ENCODE measurements around the gene SREBF1. TPM values are rescaled to one million over a fixed set of nuclear protein-coding genes. Genes with fewer than 3 reads are reported as not detected.
A peak's percentile ranks its signal among the peaks of the same experiment; 100 is the strongest.

Gene SREBF1
- polyA plus RNA-seq, 1 of the 3 experiments (the other 2 are of a cell fraction): 20.4 TPM

GRCh38 chr17:17827826-17828621 lies 8.8 kb downstream of the SREBF1 start:
- CTCF ChIA-PET: interaction anchor here (1.2 to 4.1 kb wide), 4 partner anchors 13 to 32 kb away, joined by 3 to 20 read pairs (median 9); no protein-coding TSS in a partner anchor
- POLR2A ChIA-PET: interaction anchor here (0.7 to 5.9 kb wide), 2 partner anchors 9 to 32 kb away, joined by 3 to 44 read pairs; partner anchors contain the start of gene SREBF1
- 86% methylated on average over 10 of the region's 13 CpGs for WGBS (ENCODE audit: low lambda C conversion rate)

More at GRCh38 chr17:17827826-17828621, 8.8 kb downstream of the SREBF1 start:
- Histone ChIP-seq H3K27me3 (ENCODE audit: insufficient read depth) (no peaks in the 10 kb centered on the region), H3K4me2 (no peak overlapping the region), H2AFZ (ENCODE audit: low read depth) (no peak overlapping the region), H4K20me1 (ENCODE audit: insufficient read depth) (no peaks in the 10 kb centered on the region), H3F3A (replicated peaks; ENCODE audit: insufficient read depth) (peaks cover 4% of the 10 kb centered on the region), H3K27ac (ENCODE audit: low read depth in 2 of 2, low read length in 1 of 2) (peak overlapping the region in 1 of 2 experiments; percentile 2; a peak in 1 of 4 replicates), H3K9me3 (no peaks in the 10 kb centered on the region), H3K4me1 (ENCODE audit: control insufficient read depth in 1 of 2, insufficient read depth in 2 of 2, low read depth in 1 of 2, low read length in 1 of 2) (peaks cover 16 to 80% of the 10 kb centered on the region in 2 experiments), H3K9ac (no peak overlapping the region), H3K36me3 (replicated peaks in 1 of 2; ENCODE audit: control insufficient read depth in 1 of 2, insufficient read depth in 2 of 2, low read length in 1 of 2) (no peaks in the 10 kb centered on the region), H3K9me2 (no peaks in the 10 kb centered on the region), H3K4me3 (ENCODE audit: low read depth in 2 of 2, low read length in 1 of 2) (no peak overlapping the region), H3K79me2 (ENCODE audit: insufficient read depth) (no peaks in the 10 kb centered on the region)
- TF ChIP-seq USF1 (IDR thresholded peaks at IDR 0.05; ENCODE audit: borderline replicate concordance, low read depth): no peak
- no peak for TF ChIP-seq USF2 (IDR thresholded peaks at IDR 0.05; ENCODE audit: borderline replicate concordance, low read depth, low read length)
- no peak for TF ChIP-seq REST (IDR thresholded peaks at IDR 0.05; ENCODE audit: low read depth, low read length)
- no peak for TF ChIP-seq SIN3A (IDR thresholded peaks at IDR 0.05; ENCODE audit: borderline replicate concordance, low read depth, low read length)
- no peak for TF ChIP-seq RCOR1 (IDR thresholded peaks at IDR 0.05; ENCODE audit: low read length)
- no peak for TF ChIP-seq IRF3 (IDR thresholded peaks at IDR 0.05; ENCODE audit: low read depth, low read length)
- no peak for TF ChIP-seq NFIC (IDR thresholded peaks at IDR 0.05; ENCODE audit: borderline replicate concordance)
- no peak for TF ChIP-seq CTCF (IDR thresholded peaks at IDR 0.05)
- TF ChIP-seq ZBTB33 (IDR thresholded peaks at IDR 0.05; ENCODE audit: borderline replicate concordance, low read depth): no peak
- TF ChIP-seq MAX (IDR thresholded peaks at IDR 0.05; ENCODE audit: low read depth): no peak
- no peak for TF ChIP-seq RFX5 (IDR thresholded peaks at IDR 0.05; ENCODE audit: low read length)
- no peak for TF ChIP-seq EZH2phosphoT487 (IDR thresholded peaks at IDR 0.05; ENCODE audit: borderline replicate concordance, low read depth)
- TF ChIP-seq TEAD4 (IDR thresholded peaks at IDR 0.05; ENCODE audit: borderline replicate concordance, insufficient read depth): no peak
- no peak for TF ChIP-seq EP300 (IDR thresholded peaks at IDR 0.05; ENCODE audit: borderline replicate concordance in 1 of 2, low read depth in 1 of 2, low read length in 1 of 2)
- TF ChIP-seq SMC3 (IDR thresholded peaks at IDR 0.05; ENCODE audit: low read depth, low read length): no peak
- TF ChIP-seq ELF1 (IDR thresholded peaks at IDR 0.05): no peak
- TF ChIP-seq NRF1 (IDR thresholded peaks at IDR 0.05; ENCODE audit: low read depth, low read length): no peak
- no peak for TF ChIP-seq MXI1 (IDR thresholded peaks at IDR 0.05; ENCODE audit: low read depth, low read length)
- no peak for TF ChIP-seq MEF2A (IDR thresholded peaks at IDR 0.05; ENCODE audit: borderline replicate concordance, low read depth)
- TF ChIP-seq TCF12 (IDR thresholded peaks at IDR 0.05): no peak
- DNase-seq: no peak
